Esophagus squamous epithelium (tissue), 4 donors: ENCODE results near the gene C19orf81.

Source experiments
- CTCF ChIP-seq, 6 experiments: fragments of 450-650 bp in 4 of 6; fragments of 200-600 bp in 2 of 6; sonication (generic) in 2 of 6; IDR thresholded peaks; one replicate each; pipeline ENCODE4 v1.5.1; 2016 to 2019; ENCODE audit warnings: antibody characterized with exemption in 6 of 6, mild to moderate bottlenecking in 4 of 6, moderate library complexity in 4 of 6
- POLR2A ChIP-seq, 4 donors: fragments of 450-650 bp; IDR thresholded peaks; one replicate each; pipeline ENCODE4 v1.6.1; 2017; ENCODE audit warnings: antibody characterized with exemption in 4 of 4, mild to moderate bottlenecking in 4 of 4, moderate library complexity in 3 of 4

GRCh38 chr19:50666346-50667176 is 17.3 kb downstream of the C19orf81 start:
- TF ChIP-seq CTCF (IDR thresholded peaks at IDR 0.05) (no peak), POLR2A (IDR thresholded peaks at IDR 0.05) (no peak)
